GM23248 (cell line): ENCODE results near the gene ARRB1.

Experiments
- EZH2 ChIP-seq: fragments of 200-600 bp; sonication (generic); IDR thresholded peaks from 2 replicates; pipeline ENCODE4 v1.6.1; 2018; ENCODE audit warnings: antibody characterized with exemption, mild to moderate bottlenecking; ENCODE audit not compliant: insufficient read depth, poor library complexity, severe bottlenecking
- EZH2phosphoT487 ChIP-seq: fragments of 200-600 bp; sonication (generic); IDR thresholded peaks from 2 replicates; pipeline ENCODE4 v1.6.1; 2018; ENCODE audit warnings: antibody characterized with exemption, moderate library complexity, mild to moderate bottlenecking, low read depth; ENCODE audit not compliant: insufficient read depth

DNA sequence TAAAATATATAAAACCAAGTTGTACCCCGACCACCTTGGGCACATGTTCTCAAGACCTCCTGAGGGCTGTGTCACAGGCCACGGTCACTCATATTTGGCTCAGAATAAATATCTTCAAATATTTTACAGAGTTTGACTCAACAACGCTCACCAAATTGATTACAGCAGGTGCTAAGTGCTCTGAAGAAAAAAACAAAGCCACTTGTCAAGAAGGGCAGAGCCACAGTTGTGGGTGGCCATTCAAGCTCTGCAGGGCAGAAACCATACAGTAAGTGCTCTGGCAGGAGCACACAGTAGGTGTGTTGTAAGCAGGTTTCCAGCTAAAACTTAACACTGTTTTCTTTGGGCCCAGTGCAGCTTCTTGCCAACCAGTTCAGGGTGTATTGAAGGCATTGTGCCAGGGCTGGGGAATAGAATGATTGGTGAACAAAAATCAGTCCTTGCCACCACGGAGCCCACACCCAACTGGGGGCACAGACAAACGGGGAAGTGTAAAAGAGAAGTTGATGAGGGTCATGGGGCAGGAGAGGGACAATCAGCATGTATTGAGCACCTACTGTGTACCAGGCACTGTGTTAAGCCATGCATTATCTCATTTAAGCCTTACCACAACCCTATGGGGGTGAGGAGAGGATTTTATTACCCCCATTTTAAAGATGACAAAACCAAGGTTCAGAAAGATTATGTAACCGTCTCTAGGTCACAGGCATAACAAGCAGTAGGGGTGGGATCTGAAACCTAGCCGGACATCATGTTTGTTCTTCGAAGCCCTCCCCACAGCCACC is 18.2 kb downstream of the ARRB1 start:
- TF ChIP-seq EZH2 (no peak), EZH2phosphoT487 (no peak)
